T-helper 17 cell (primary cell): ENCODE results near the gene MDM2. TPM values are rescaled to one million over a fixed set of nuclear protein-coding genes. Genes with fewer than 3 reads are reported as not detected.
A peak's percentile ranks its signal among the peaks of the same experiment; 100 is the strongest.

Source experiments
- ATAC-seq: fragments of 150-1000 bp; cut with Tn5 transposase; 2 replicates; pipeline ENCODE4 v1.10.0; 2021; ENCODE audit warnings: mild to moderate bottlenecking, moderate library complexity
- DNase-seq, 3 donors: peaks; one replicate each; pipeline versions ENCODE4 v3.0.0 to v3.0.0-alpha.2; 2020 to 2021
- H3K9me3 ChIP-seq: one replicate; pipeline ENCODE4 v1.7.0; 2013; ENCODE audit warnings: low read length, mild to moderate bottlenecking; ENCODE audit not compliant: control insufficient read depth, poor library complexity, severe bottlenecking
- H3K27ac Mint-ChIP-seq: one replicate; pipeline ENCODE4 v1.8.0; 2022; ENCODE audit warnings: mild to moderate bottlenecking, moderate library complexity, mixed read lengths
- H3K27me3 Mint-ChIP-seq: one replicate; pipeline ENCODE4 v1.8.0; 2022; ENCODE audit warnings: mixed read lengths
- H3K36me3 Mint-ChIP-seq: one replicate; pipeline ENCODE4 v1.8.0; 2022; ENCODE audit warnings: low read depth, mixed read lengths
- H3K4me1 Mint-ChIP-seq: one replicate; pipeline ENCODE4 v1.8.0; 2022; ENCODE audit warnings: mild to moderate bottlenecking, mixed read lengths
- H3K4me3 Mint-ChIP-seq: one replicate; pipeline ENCODE4 v1.8.0; 2022; ENCODE audit warnings: mild to moderate bottlenecking, moderate library complexity, mixed read lengths
- total RNA-seq, 4 donors: library from RNA in 2 of 4; stranded (reverse) in 2 of 4; gene quantifications; one replicate each; pipeline ENCODE4 v1.2.3 and lab custom pipeline; 2022 to 2026

The MDM2 gene
- total RNA-seq, 2 donors from 2014 or later: 96.3 to 101 TPM

GRCh38 chr12:68844318-68844745 is 36.4 kb downstream of the MDM2 start:
- H3K36me3 Mint-ChIP-seq: no peaks in the 10 kb centered on the region
- ATAC-seq: no peak
- no peaks in the 10 kb centered on the region for H3K27me3 Mint-ChIP-seq
- H3K27ac Mint-ChIP-seq: peak overlapping the region; percentile 68
- peaks cover 3% of the 10 kb centered on the region for H3K4me1 Mint-ChIP-seq
- H3K9me3 ChIP-seq: no peaks in the 10 kb centered on the region
- peak overlapping the region; percentile 36 for H3K4me3 Mint-ChIP-seq
- DNase-seq: no peak

- Mint-ChIP-seq H3K36me3 (no peaks in the 10 kb centered on the region), H3K27ac (peak overlapping the region; percentile 68), H3K27me3 (no peaks in the 10 kb centered on the region), H3K4me3 (no peak overlapping the region), H3K4me1 (peaks cover 2% of the 10 kb centered on the region)
- DNase-seq (no peak), ATAC-seq (no peak)
- H3K9me3 ChIP-seq: no peaks in the 10 kb centered on the region
Observed at GRCh38 chr12:68844788-68845695, 37.1 kb downstream of the MDM2 start.

- no peaks in the 10 kb centered on the region for H3K9me3 ChIP-seq
- Mint-ChIP-seq H3K27ac (no peak overlapping the region), H3K27me3 (no peaks in the 10 kb centered on the region), H3K36me3 (no peaks in the 10 kb centered on the region), H3K4me1 (peaks cover 2% of the 10 kb centered on the region), H3K4me3 (no peak overlapping the region)
- no peak for DNase-seq
- no peak for ATAC-seq
Observed at GRCh38 chr12:68846811-68847210, 38.8 kb downstream of the MDM2 start.

- H3K27ac Mint-ChIP-seq: no peak overlapping the region
- H3K27me3 Mint-ChIP-seq: no peaks in the 10 kb centered on the region
- H3K9me3 ChIP-seq: no peaks in the 10 kb centered on the region
- ATAC-seq (no peak), DNase-seq (no peak)
- H3K4me3 Mint-ChIP-seq: no peak overlapping the region
- no peaks in the 10 kb centered on the region for H3K4me1 Mint-ChIP-seq
- H3K36me3 Mint-ChIP-seq: no peaks in the 10 kb centered on the region
Observed at GRCh38 chr12:68850390-68850789, 42.4 kb downstream of the MDM2 start.

- no peaks in the 10 kb centered on the region for H3K9me3 ChIP-seq
- no peak overlapping the region for H3K27ac Mint-ChIP-seq
- no peaks in the 10 kb centered on the region for H3K27me3 Mint-ChIP-seq
- H3K4me3 Mint-ChIP-seq: no peak overlapping the region
- ATAC-seq (no peak), DNase-seq (no peak)
- H3K36me3 Mint-ChIP-seq: no peaks in the 10 kb centered on the region
- no peaks in the 10 kb centered on the region for H3K4me1 Mint-ChIP-seq
Observed at GRCh38 chr12:68851592-68852306, 43.8 kb downstream of the MDM2 start.

- no peak for ATAC-seq
- no peak overlapping the region for H3K4me3 Mint-ChIP-seq
- H3K27me3 Mint-ChIP-seq: no peaks in the 10 kb centered on the region
- H3K4me1 Mint-ChIP-seq: no peaks in the 10 kb centered on the region
- H3K27ac Mint-ChIP-seq: no peak overlapping the region
- no peak for DNase-seq
- no peaks in the 10 kb centered on the region for H3K9me3 ChIP-seq
- H3K36me3 Mint-ChIP-seq: no peaks in the 10 kb centered on the region
Observed at GRCh38 chr12:68853396-68854077, 45.6 kb downstream of the MDM2 start.

- H3K27ac Mint-ChIP-seq: no peak overlapping the region
- no peaks in the 10 kb centered on the region for H3K36me3 Mint-ChIP-seq
- no peak overlapping the region for H3K4me3 Mint-ChIP-seq
- no peaks in the 10 kb centered on the region for H3K9me3 ChIP-seq
- no peaks in the 10 kb centered on the region for H3K4me1 Mint-ChIP-seq
- DNase-seq (no peak), ATAC-seq (no peak)
- H3K27me3 Mint-ChIP-seq: no peaks in the 10 kb centered on the region
Observed at GRCh38 chr12:68854078-68854468, 46.1 kb downstream of the MDM2 start.

- Mint-ChIP-seq H3K27ac (no peak overlapping the region), H3K27me3 (no peaks in the 10 kb centered on the region), H3K36me3 (no peaks in the 10 kb centered on the region), H3K4me3 (no peak overlapping the region), H3K4me1 (no peaks in the 10 kb centered on the region)
- ATAC-seq (no peak), DNase-seq (no peak)
- no peaks in the 10 kb centered on the region for H3K9me3 ChIP-seq
Observed at GRCh38 chr12:68854554-68854953, 46.6 kb downstream of the MDM2 start.

- DNase-seq (no peak), ATAC-seq (no peak)
- H3K27ac Mint-ChIP-seq: no peak overlapping the region
- no peaks in the 10 kb centered on the region for H3K4me1 Mint-ChIP-seq
- H3K9me3 ChIP-seq: no peaks in the 10 kb centered on the region
- peaks cover 5% of the 10 kb centered on the region for H3K27me3 Mint-ChIP-seq
- H3K36me3 Mint-ChIP-seq: no peaks in the 10 kb centered on the region
- no peak overlapping the region for H3K4me3 Mint-ChIP-seq
Observed at GRCh38 chr12:68855111-68855510, 47.1 kb downstream of the MDM2 start.

GRCh38 chr12:68855771-68856170 is 47.8 kb downstream of the MDM2 start:
- H3K36me3 Mint-ChIP-seq: no peaks in the 10 kb centered on the region
- ATAC-seq (no peak), DNase-seq (no peak)
- H3K4me3 Mint-ChIP-seq: no peak overlapping the region
- no peak overlapping the region for H3K27ac Mint-ChIP-seq
- peaks cover 5% of the 10 kb centered on the region for H3K27me3 Mint-ChIP-seq
- H3K4me1 Mint-ChIP-seq: no peaks in the 10 kb centered on the region
- no peaks in the 10 kb centered on the region for H3K9me3 ChIP-seq

- Mint-ChIP-seq H3K4me1 (no peaks in the 10 kb centered on the region), H3K36me3 (no peaks in the 10 kb centered on the region), H3K27me3 (peaks cover 5% of the 10 kb centered on the region), H3K27ac (no peak overlapping the region), H3K4me3 (no peak overlapping the region)
- no peaks in the 10 kb centered on the region for H3K9me3 ChIP-seq
- ATAC-seq (no peak), DNase-seq (no peak)
Observed at GRCh38 chr12:68856510-68856909, 48.5 kb downstream of the MDM2 start.

- H3K4me1 Mint-ChIP-seq: no peaks in the 10 kb centered on the region
- DNase-seq (no peak), ATAC-seq (no peak)
- H3K27me3 Mint-ChIP-seq: peaks cover 5% of the 10 kb centered on the region
- H3K27ac Mint-ChIP-seq: no peak overlapping the region
- no peak overlapping the region for H3K4me3 Mint-ChIP-seq
- H3K9me3 ChIP-seq: no peaks in the 10 kb centered on the region
- H3K36me3 Mint-ChIP-seq: no peaks in the 10 kb centered on the region
Observed at GRCh38 chr12:68861890-68862289, 53.9 kb downstream of the MDM2 start.

- DNase-seq (no peak), ATAC-seq (no peak)
- Mint-ChIP-seq H3K27ac (no peak overlapping the region), H3K4me1 (no peaks in the 10 kb centered on the region), H3K4me3 (no peak overlapping the region), H3K27me3 (peaks cover 5% of the 10 kb centered on the region), H3K36me3 (no peaks in the 10 kb centered on the region)
- H3K9me3 ChIP-seq: no peaks in the 10 kb centered on the region
Observed at GRCh38 chr12:68863109-68863770, 55.3 kb downstream of the MDM2 start.
